ENCODE results near the gene NPPC.
A peak's percentile ranks its signal among the peaks of the same experiment; 100 is the strongest.

NPPC gene

GRCh38 chr2:231934441-231935206 lies 8.4 kb upstream of the NPPC start:
- no peak for DNase-seq

GRCh38 chr2:231933916-231934401 lies 7.8 kb upstream of the NPPC start:
- no peak for DNase-seq

DNA sequence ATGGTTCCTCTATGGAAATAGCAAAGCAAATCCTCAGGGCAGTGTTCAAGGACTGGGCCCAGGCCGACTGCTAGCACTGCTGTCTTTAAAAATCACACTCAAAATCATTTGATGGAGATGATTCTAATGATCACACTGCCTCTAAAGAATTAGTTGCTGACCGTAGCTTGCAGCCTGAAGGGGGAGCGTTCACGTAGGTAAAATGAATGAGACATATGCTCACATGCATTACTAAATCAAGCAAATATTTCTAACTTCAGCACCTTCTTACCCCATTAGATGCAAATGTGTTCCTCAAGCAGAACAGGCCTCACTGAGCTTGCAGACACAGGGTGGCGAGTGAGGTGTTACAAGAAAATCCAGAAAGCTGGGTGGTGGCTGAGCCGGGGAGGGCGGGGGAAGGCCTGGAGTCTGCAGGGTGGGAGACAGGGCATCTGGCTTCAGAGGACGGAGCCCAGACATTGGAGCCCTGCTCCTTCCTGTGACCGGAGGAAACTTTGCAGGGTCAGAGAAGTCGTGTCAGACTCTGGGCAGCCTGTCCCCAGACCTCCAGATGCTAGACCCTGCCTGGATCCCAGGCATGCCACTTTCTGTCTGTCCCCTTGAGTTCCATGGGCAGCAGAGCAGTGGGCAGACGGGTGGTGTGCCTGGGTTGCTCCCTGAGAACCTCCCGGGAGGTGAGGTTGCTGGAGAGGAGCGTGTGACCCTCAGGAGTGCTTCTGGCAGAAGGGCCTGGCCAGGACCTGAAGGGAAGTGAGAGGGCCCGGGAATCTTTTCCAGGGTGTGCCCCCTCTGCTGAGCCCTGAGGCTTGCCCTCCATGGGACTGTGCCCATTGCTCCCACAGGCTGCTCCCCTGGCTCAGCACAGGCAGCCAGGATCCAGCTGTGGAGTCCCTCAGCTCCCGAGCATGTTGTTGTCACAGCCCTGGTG lies 7.1 kb upstream of the NPPC start:
- DNase-seq, result no peak

GRCh38 chr2:231932711-231932970 lies 6.4 kb upstream of the NPPC start:
- no peak for DNase-seq

- no peak for DNase-seq
Measured at GRCh38 chr2:231931481-231931915, 5.3 kb upstream of the NPPC start.

GRCh38 chr2:231930593-231931281 lies 4.5 kb upstream of the NPPC start:
- no peak for DNase-seq

DNA sequence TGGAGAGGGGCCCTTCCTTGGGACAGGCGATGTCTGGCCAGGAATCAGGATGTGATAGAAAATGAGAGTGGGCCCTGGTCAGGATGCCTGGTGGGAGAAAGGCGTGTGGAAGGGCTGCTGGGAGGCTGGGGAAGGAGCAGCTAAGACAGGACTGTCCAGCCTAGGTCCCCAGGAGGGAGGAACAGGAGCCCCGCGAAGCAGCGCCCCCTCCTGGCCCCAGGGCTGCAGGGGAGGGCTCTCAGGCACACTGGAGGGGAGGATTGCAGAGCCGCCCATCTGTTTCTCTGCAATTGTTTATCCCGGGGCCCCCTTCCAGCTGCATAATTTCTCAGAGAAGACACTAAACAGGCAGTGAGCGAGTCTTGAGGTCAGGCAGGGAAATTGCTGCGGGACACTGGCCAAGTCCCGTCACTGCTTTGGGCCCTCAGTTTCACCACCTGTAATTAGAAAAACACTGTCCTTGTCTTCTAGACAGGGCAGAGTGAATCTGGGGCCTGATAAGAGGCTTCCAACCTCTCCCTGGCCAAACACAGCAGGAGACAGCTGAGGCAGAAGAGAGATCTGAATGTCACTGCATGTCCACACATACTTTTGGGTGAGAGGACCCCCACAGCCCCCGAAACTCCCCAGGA lies 3.9 kb upstream of the NPPC start:
- no peak for DNase-seq

DNA sequence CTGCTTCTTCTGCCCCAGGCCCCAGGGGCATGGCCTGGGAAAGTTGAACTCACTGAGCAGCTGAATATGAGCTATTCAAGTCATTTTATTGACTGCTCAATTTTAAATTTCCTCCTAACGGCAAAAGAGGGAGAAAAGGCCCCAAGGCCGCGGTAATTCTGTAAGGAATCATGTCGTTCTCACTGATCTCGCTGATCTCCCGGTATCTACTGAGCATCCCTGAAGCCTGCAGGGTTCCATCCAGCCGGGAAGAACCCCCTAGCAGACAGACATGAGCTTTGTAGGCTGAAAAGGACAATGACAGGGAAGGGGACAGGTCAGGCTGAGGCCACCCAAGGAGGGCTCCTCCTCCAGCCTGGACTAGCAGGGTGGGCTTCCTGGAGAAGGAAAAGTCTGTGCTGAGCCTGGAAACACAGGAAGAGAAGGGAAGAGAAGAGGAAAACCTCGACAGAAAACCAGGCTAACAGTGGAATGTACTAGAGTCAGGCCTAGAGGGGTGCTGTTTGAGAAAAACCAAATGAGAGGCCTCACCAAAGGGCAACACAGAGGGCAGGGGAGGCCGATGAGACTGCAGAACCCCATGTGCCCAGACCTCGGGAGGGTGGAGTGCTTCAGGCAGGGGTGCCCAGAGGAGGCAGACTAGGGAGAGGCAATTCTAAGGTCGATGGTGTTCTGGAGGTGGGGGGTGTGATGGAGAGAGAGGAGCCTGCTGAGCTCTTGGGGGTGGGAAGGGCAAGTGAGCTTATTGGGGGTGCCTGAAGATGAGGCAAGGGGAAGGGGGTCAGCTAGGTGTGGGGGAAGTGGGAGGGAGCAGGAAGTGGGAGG lies 2.9 kb upstream of the NPPC start:
- DNase-seq, result no peak

- DNase-seq, result no peak
Measured at GRCh38 chr2:231928481-231928880, 2.3 kb upstream of the NPPC start.

- no peak for DNase-seq
Measured at GRCh38 chr2:231927566-231927890, 1.3 kb upstream of the NPPC start.

- no peak for DNase-seq
Measured at GRCh38 chr2:231926761-231927565, 767 bp upstream of the NPPC start.

GRCh38 chr2:231925303-231926179 lies 655 bp downstream of the NPPC start:
- peak; percentile 49 for DNase-seq

DNA sequence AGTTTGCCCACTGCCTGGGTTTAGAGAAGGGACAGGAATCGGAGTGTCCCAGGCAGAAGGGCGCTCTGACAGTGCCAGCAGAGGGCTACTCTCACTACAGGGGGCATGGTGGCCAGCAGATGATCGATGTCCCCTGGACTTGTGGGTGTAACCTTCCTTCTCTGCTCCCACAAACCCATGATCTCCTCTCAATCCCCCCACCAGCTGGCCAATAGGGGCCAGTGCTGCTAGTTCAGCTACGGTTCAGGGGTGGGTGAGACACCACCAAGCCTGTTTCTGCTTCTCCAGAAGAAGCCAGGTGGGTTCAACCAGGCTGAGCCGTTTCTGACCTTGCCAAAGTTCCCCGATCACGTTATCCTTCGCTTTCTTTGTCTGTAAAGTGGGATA lies 1.3 kb downstream of the NPPC start:
- no peak for DNase-seq

- no peak for DNase-seq
Measured at GRCh38 chr2:231923951-231924888, 2.0 kb downstream of the NPPC start.

DNA sequence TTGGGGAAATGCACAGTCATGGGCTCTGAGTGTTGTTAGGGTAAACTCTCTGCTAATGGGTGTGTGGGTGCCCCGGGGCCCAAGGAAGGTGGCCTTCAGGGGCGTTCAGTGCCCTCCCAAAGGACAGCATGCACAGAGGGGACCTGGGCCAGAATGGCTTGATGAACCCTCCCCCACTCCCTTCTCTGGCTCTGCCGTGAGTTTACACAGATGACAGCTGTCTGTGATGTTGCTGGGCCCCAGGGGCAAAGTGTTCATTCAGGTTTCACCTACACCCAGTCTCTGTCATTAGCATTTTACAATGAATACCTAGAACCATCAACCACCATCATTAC lies 3.2 kb downstream of the NPPC start:
- DNase-seq, result no peak

DNA sequence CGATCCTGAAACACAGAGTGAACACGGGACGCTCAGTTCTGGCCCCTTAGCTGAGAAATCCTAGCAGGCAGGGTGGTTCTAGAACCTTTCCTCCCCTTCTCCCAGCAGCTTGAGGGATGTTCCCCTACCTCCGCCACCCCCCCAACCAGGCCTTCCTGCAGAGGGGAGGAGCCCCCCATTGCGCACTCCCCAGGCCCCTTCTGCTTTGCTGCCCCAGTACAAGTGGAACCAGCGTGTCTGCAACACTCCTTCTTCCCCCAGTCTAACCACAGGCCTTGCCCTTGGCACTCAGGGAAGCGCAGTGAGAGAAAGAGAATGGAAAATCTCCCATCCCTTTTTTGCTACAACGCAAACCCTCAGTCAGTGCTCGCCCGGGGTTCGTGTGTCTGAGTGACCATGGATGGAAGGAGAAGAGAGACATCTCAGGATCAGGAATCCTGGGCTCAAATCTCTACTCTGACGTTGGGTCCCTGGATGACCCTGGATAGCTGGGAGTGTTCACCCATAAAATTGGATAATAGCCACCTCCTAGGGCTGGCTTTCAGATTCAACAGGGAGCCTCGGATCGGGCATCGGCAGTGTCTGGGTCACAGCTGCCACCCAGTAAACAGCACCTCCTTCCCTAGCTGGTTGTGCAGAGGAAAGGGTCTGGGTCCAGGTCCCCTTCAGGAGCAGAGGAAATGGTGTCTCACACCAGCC lies 3.7 kb downstream of the NPPC start:
- no peak for DNase-seq

GRCh38 chr2:231920795-231921194 lies 5.4 kb downstream of the NPPC start:
- DNase-seq, result no peak

- DNase-seq, result no peak
Measured at GRCh38 chr2:231920366-231920765, 5.8 kb downstream of the NPPC start.

Measured in activated effector memory CD4-positive, alpha-beta T cell treated with Interleukin-2 at 50 U/mL for 16 hours (primary cell).